GM12892 (cell line): ENCODE results near the gene DYNC1H1.

Experiments
- POLR2A ChIP-seq: IDR thresholded peaks from 2 replicates; pipeline ENCODE4 v1.6.1; 2011; ENCODE audit warnings: low read depth, low read length, control low read depth
- POLR2AphosphoS5 ChIP-seq: IDR thresholded peaks from 2 replicates; pipeline ENCODE4 v1.6.1; 2011; ENCODE audit warnings: low read depth, low read length, control low read depth

- TF ChIP-seq POLR2A (no peak), POLR2AphosphoS5 (no peak)
These were observed 91.0 kb downstream of the DYNC1H1 start for GRCh38 chr14:102055181-102055901.
